Activated naive CD4-positive, alpha-beta T cell treated with anti-CD3 and anti-CD28 coated beads, Interleukin-2, amount 10 ng/mL, durations not matched to agents 7 days and 5 days (primary cell): ENCODE results near the gene ADCY4.

ENCODE experiments used
- CTCF ChIA-PET: fragments of 350-600 bp; sonication (Branson Sonifier 250); formaldehyde crosslinking; loops from one replicate; lab custom pipeline; 2021; ENCODE audit warnings: antibody characterized with exemption; lab: Charles Lee
- DNase-seq: peaks from one replicate; pipeline ENCODE4 v3.0.0-alpha.2; 2020
- H3K27ac Mint-ChIP-seq: one replicate; pipeline ENCODE4 v1.8.0; 2021; ENCODE audit warnings: mild to moderate bottlenecking, moderate library complexity, mixed read lengths
- H3K27me3 Mint-ChIP-seq: one replicate; pipeline ENCODE4 v1.8.0; 2021; ENCODE audit warnings: mild to moderate bottlenecking, mixed read lengths
- H3K36me3 Mint-ChIP-seq: one replicate; pipeline ENCODE4 v1.8.0; 2021; ENCODE audit warnings: mixed read lengths
- H3K4me1 Mint-ChIP-seq: one replicate; pipeline ENCODE4 v1.8.0; 2021; ENCODE audit warnings: mixed read lengths
- H3K4me3 Mint-ChIP-seq: one replicate; pipeline ENCODE4 v1.8.0; 2021; ENCODE audit warnings: mild to moderate bottlenecking, moderate library complexity, mixed read lengths
- H3K9me3 Mint-ChIP-seq: one replicate; pipeline ENCODE4 v1.8.0; 2021; ENCODE audit warnings: mixed read lengths

ADCY4 gene

GRCh38 chr14:24370748-24371147 is 35.9 kb upstream of the ADCY4 start:
- H3K4me1 Mint-ChIP-seq: peaks cover 20% of the 10 kb centered on the region
- peaks cover 97% of the 10 kb centered on the region for H3K27me3 Mint-ChIP-seq
- H3K36me3 Mint-ChIP-seq: peaks cover 2% of the 10 kb centered on the region
- CTCF ChIA-PET: interaction anchor here (1.0 to 1.9 kb wide), 4 partner anchors 12 to 66 kb away, joined by 3 to 5 read pairs (median 4); partner anchors contain the start of gene ADCY4
- H3K9me3 Mint-ChIP-seq: no peaks in the 10 kb centered on the region
- no peak overlapping the region for H3K4me3 Mint-ChIP-seq
- DNase-seq: no peak
- no peak overlapping the region for H3K27ac Mint-ChIP-seq

- H3K4me1 Mint-ChIP-seq: peaks cover 27% of the 10 kb centered on the region
- CTCF ChIA-PET: interaction anchor here (1.0 to 1.4 kb wide), 3 partner anchors 36 to 66 kb away, joined by 3 to 5 read pairs (median 3); partner anchors contain the start of gene ADCY4
- DNase-seq: no peak
- peaks cover 95% of the 10 kb centered on the region for H3K27me3 Mint-ChIP-seq
- no peak overlapping the region for H3K4me3 Mint-ChIP-seq
- H3K36me3 Mint-ChIP-seq: peaks cover 2% of the 10 kb centered on the region
- no peaks in the 10 kb centered on the region for H3K9me3 Mint-ChIP-seq
- H3K27ac Mint-ChIP-seq: no peak overlapping the region
These were observed 35.2 kb upstream of the ADCY4 start for GRCh38 chr14:24369907-24370687.

DNA sequence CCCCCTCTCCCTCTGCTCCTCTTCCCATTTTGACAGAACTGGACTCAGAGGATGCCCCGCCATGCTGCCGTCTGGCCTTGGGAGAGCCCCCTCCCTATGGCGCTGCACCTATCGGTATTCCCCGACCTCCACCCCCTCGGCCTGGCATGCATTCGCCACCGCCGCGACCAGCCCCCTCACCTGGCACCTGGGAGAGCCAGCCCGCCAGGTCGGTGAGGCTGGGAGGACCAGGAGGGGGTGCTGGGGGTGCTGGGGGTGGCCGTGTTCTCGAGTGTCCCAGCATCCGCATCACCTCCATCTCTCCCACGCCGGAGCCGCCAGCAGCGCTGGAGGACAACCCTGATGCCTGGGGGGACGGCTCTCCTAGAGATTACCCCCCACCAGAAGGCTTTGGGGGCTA is 34.6 kb upstream of the ADCY4 start:
- DNase-seq: no peak
- Mint-ChIP-seq H3K36me3 (peaks cover 2% of the 10 kb centered on the region), H3K27ac (no peak overlapping the region), H3K9me3 (no peaks in the 10 kb centered on the region), H3K4me1 (peaks cover 30% of the 10 kb centered on the region), H3K4me3 (no peak overlapping the region), H3K27me3 (peaks cover 91% of the 10 kb centered on the region)
- CTCF ChIA-PET: interaction anchor here (1.4 kb wide), 1 partner anchor 62 kb away, joined by 5 read pairs; no protein-coding TSS in a partner anchor

DNA sequence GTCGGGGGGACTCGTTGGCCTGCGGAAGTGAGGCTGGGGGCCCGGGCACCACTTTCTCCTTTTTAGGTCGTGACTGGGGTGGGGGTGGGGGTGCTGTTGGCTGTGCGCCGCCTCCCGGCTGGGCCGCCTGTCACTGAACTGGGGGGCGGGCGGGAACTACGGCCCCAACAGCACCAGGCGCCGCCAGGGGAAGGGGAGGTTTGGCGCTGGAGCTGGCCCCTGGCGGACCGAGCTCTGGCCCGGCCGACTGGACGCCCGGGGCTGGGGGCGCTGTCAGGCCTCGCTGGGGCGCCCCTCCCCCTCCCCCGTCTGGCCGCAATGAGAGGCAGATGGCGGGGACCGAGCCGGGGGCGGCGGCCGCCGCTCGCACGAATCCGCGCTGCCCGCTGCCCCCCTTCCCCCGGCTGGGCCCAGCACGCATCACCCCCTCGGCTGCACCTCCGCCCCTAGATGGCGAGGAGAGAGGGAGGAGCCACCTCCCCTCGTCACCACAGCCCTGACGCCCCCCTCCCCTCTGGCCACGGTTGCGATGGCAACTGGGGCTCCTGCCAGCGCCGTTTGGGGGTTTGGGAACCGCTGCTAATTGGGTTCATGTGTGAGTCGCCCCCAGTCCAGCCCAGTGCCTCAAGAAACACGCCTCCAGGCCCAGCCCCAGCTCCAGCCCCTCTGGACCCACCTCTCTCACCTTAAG is 33.8 kb upstream of the ADCY4 start:
- Mint-ChIP-seq H3K27ac (no peak overlapping the region), H3K4me3 (no peak overlapping the region), H3K27me3 (peaks cover 86% of the 10 kb centered on the region), H3K36me3 (peaks cover 2% of the 10 kb centered on the region), H3K9me3 (no peaks in the 10 kb centered on the region), H3K4me1 (peaks cover 30% of the 10 kb centered on the region)
- CTCF ChIA-PET: no interaction called here
- DNase-seq: peak; percentile 33

- peaks cover 30% of the 10 kb centered on the region for H3K4me1 Mint-ChIP-seq
- H3K9me3 Mint-ChIP-seq: no peaks in the 10 kb centered on the region
- no peak overlapping the region for H3K27ac Mint-ChIP-seq
- no peak for DNase-seq
- H3K36me3 Mint-ChIP-seq: peaks cover 2% of the 10 kb centered on the region
- H3K4me3 Mint-ChIP-seq: no peak overlapping the region
- peaks cover 86% of the 10 kb centered on the region for H3K27me3 Mint-ChIP-seq
- CTCF ChIA-PET: no interaction called here
These were observed 33.3 kb upstream of the ADCY4 start for GRCh38 chr14:24368212-24368561.

GRCh38 chr14:24367514-24368211 is 32.8 kb upstream of the ADCY4 start, which contains the start of gene NFATC4:
Gene NFATC4, plus strand, starts transcription at chr14:24368184. Its CDS starts 157 bp downstream, at chr14:24368341.
- CTCF ChIA-PET: no interaction called here
- no peak for DNase-seq
- peaks cover 30% of the 10 kb centered on the region for H3K4me1 Mint-ChIP-seq

GRCh38 chr14:24366721-24367513 is 32.0 kb upstream of the ADCY4 start:
- Mint-ChIP-seq H3K36me3 (peaks cover 2% of the 10 kb centered on the region), H3K4me1 (peaks cover 30% of the 10 kb centered on the region), H3K4me3 (peak overlapping the region; percentile 35), H3K27me3 (peaks cover 85% of the 10 kb centered on the region), H3K9me3 (no peaks in the 10 kb centered on the region), H3K27ac (no peak overlapping the region)
- DNase-seq: peak; percentile 27
- CTCF ChIA-PET: interaction anchor here (1.5 to 2.3 kb wide), 3 partner anchors 53 to 70 kb away, joined by 4 to 38 read pairs (median 15); partner anchors contain the start of gene KHNYN

More at GRCh38 chr14:24367514-24368211, 32.8 kb upstream of the ADCY4 start, which contains the start of gene NFATC4:
- no peak within 1 kb of the TSS for H3K27ac Mint-ChIP-seq
- no peaks in the 10 kb centered on the region for H3K9me3 Mint-ChIP-seq
- peaks cover 2% of the 10 kb centered on the region for H3K36me3 Mint-ChIP-seq
- H3K27me3 Mint-ChIP-seq: peaks cover 86% of the 10 kb centered on the region
- peak within 1 kb of the TSS; percentile 35 for H3K4me3 Mint-ChIP-seq

- H3K27me3 Mint-ChIP-seq: peaks cover 85% of the 10 kb centered on the region
- H3K9me3 Mint-ChIP-seq: no peaks in the 10 kb centered on the region
- no peak overlapping the region for H3K27ac Mint-ChIP-seq
- H3K36me3 Mint-ChIP-seq: peaks cover 2% of the 10 kb centered on the region
- no peak overlapping the region for H3K4me3 Mint-ChIP-seq
- CTCF ChIA-PET: interaction anchor here (1.5 to 2.3 kb wide), 3 partner anchors 53 to 70 kb away, joined by 4 to 38 read pairs (median 15); partner anchors contain the start of gene KHNYN
- H3K4me1 Mint-ChIP-seq: peaks cover 30% of the 10 kb centered on the region
- no peak for DNase-seq
These were observed 31.5 kb upstream of the ADCY4 start for GRCh38 chr14:24366413-24366720.

GRCh38 chr14:24365600-24366412 is 30.9 kb upstream of the ADCY4 start:
- CTCF ChIA-PET: interaction anchor here (0.8 to 2.3 kb wide), 5 partner anchors 31 to 71 kb away, joined by 3 to 38 read pairs (median 4); partner anchors contain the start of gene KHNYN
- Mint-ChIP-seq H3K27me3 (peaks cover 84% of the 10 kb centered on the region), H3K9me3 (no peaks in the 10 kb centered on the region), H3K4me1 (peaks cover 30% of the 10 kb centered on the region), H3K36me3 (peaks cover 2% of the 10 kb centered on the region), H3K4me3 (no peak overlapping the region), H3K27ac (no peak overlapping the region)
- peak; percentile 70 for DNase-seq

DNA sequence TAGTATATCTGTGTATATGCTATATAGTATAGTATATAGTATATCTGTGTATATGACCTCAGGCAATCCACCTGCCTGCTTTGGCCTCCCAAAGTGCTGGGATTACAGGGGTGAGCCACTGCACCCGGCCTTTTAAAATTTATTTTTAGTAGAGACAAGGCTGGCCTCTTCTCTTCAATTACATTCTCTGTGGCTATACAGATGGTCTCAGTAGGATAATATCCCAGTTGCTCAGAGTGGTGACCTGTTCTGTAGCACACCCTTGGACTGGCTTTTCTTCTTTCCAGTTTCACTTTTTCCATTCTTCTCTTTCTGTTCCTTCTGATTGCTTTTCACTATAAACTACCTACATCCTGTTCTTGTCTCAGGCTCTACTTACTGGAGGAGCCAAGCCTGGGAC is 30.0 kb upstream of the ADCY4 start:
- no peak for DNase-seq
- peaks cover 83% of the 10 kb centered on the region for H3K27me3 Mint-ChIP-seq
- H3K4me1 Mint-ChIP-seq: peaks cover 30% of the 10 kb centered on the region
- H3K36me3 Mint-ChIP-seq: peaks cover 2% of the 10 kb centered on the region
- H3K27ac Mint-ChIP-seq: no peak overlapping the region
- CTCF ChIA-PET: interaction anchor here (0.8 to 2.3 kb wide), 4 partner anchors 31 to 72 kb away, joined by 3 to 38 read pairs (median 10); partner anchors contain the start of gene KHNYN
- no peak overlapping the region for H3K4me3 Mint-ChIP-seq
- H3K9me3 Mint-ChIP-seq: no peaks in the 10 kb centered on the region

DNA sequence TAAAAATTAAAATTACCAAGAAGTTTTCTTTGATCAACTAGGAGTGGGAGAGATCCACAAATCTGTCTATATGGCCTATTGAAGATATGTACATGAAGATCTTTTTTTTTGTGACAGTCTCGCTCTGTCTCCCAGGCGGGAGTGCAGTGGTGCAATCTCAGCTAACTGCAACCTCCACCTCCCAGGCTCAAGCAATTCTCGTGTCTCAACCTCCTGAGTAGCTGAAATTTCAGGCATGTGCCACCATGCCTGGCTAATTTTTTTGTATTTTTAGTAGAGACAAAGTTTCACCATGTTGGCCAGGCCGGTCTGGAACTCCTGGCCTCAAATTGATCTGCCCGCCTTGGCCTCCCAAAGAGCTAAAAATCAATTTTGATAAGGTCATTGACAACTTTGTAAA is 28.5 kb upstream of the ADCY4 start:
- no peak overlapping the region for H3K27ac Mint-ChIP-seq
- H3K9me3 Mint-ChIP-seq: no peaks in the 10 kb centered on the region
- H3K36me3 Mint-ChIP-seq: peaks cover 2% of the 10 kb centered on the region
- no peak for DNase-seq
- H3K4me3 Mint-ChIP-seq: no peak overlapping the region
- peaks cover 26% of the 10 kb centered on the region for H3K4me1 Mint-ChIP-seq
- H3K27me3 Mint-ChIP-seq: peaks cover 71% of the 10 kb centered on the region
- CTCF ChIA-PET: interaction anchor here (1.1 kb wide), 1 partner anchor 68 kb away, joined by 3 read pairs; no protein-coding TSS in a partner anchor

- Mint-ChIP-seq H3K4me3 (no peak overlapping the region), H3K9me3 (no peaks in the 10 kb centered on the region), H3K4me1 (peaks cover 21% of the 10 kb centered on the region), H3K27me3 (peaks cover 67% of the 10 kb centered on the region), H3K36me3 (peaks cover 1% of the 10 kb centered on the region), H3K27ac (no peak overlapping the region)
- DNase-seq: no peak
- CTCF ChIA-PET: interaction anchor here (1.6 to 2.4 kb wide), 3 partner anchors 10 to 69 kb away, joined by 6 to 13 read pairs (median 7); no protein-coding TSS in a partner anchor
These were observed 27.5 kb upstream of the ADCY4 start for GRCh38 chr14:24362241-24362960.
